ENCODE measurements around the gene BACE2. TPM values are rescaled to one million over a fixed set of nuclear protein-coding genes. Genes with fewer than 3 reads are reported as not detected.

BACE2 gene
- total and polyA plus RNA-seq, 7 donors = 5.3 to 16.0 (median 7.2) TPM

- Histone ChIP-seq H3K4me3 (no peak overlapping the region), H3K27ac (no peak overlapping the region), H3K36me3 (ENCODE audit: insufficient read depth in 1 of 2, low read depth in 1 of 2) (no peaks in the 10 kb centered on the region), H3K27me3 (ENCODE audit: insufficient read depth in 3 of 3, low read length in 2 of 3) (peaks cover 0 to 6% (median 0%) of the 10 kb centered on the region in 3 donors), H3K9me3 (no peaks in the 10 kb centered on the region), H3K4me1 (no peaks in the 10 kb centered on the region)
- TF ChIP-seq CTCF (IDR thresholded peaks at IDR 0.05) = no peak
- intact Hi-C loops (cut with DNase I) = loop anchor here in 1 of 2 donors (2.0 kb wide), 1 partner anchor 27 kb away; no protein-coding TSS in a partner anchor
- WGBS, 3 donors = 51 to 74% (median 63%) methylated on average over 7 of the region's 7 CpGs
- ATAC-seq = no peak
- DNase-seq = no peak
Observed at GRCh38 chr21:41135746-41136145, 32.2 kb upstream of the BACE2 start.

- Histone ChIP-seq H3K9me3 (no peaks in the 10 kb centered on the region), H3K27me3 (ENCODE audit: insufficient read depth in 3 of 3, low read length in 2 of 3) (peaks cover 0 to 6% (median 0%) of the 10 kb centered on the region in 3 donors)
- 62 to 77% (median 70%) methylated on average over 6 of the region's 6 CpGs for WGBS, 3 donors
Observed at GRCh38 chr21:41136286-41136685, 31.7 kb upstream of the BACE2 start.

GRCh38 chr21:41137401-41137800, 30.6 kb upstream of the BACE2 start:
- no peaks in the 10 kb centered on the region for H3K36me3 ChIP-seq (ENCODE audit: insufficient read depth in 1 of 2, low read depth in 1 of 2)
- H3K4me1 ChIP-seq = no peaks in the 10 kb centered on the region
- no peak for DNase-seq
- no peak for ATAC-seq
- H3K27me3 ChIP-seq (ENCODE audit: insufficient read depth in 3 of 3, low read length in 2 of 3) = peaks cover 0 to 6% (median 0%) of the 10 kb centered on the region in 3 donors
- H3K9me3 ChIP-seq = no peaks in the 10 kb centered on the region
- TF ChIP-seq CTCF (IDR thresholded peaks at IDR 0.05) = no peak
- intact Hi-C loops (cut with DNase I) = no loop called here
- 60 to 66% (median 62%) methylated on average over 8 of the region's 8 CpGs for WGBS, 3 donors
- H3K27ac ChIP-seq = no peak overlapping the region
- H3K4me3 ChIP-seq = no peak overlapping the region

More at GRCh38 chr21:41136286-41136685, 31.7 kb upstream of the BACE2 start:
- Histone ChIP-seq H3K36me3 (ENCODE audit: insufficient read depth in 1 of 2, low read depth in 1 of 2) (no peaks in the 10 kb centered on the region), H3K4me3 (no peak overlapping the region), H3K4me1 (no peaks in the 10 kb centered on the region), H3K27ac (no peak overlapping the region)
- intact Hi-C loops (cut with DNase I) = no loop called here
- TF ChIP-seq CTCF (IDR thresholded peaks at IDR 0.05) = no peak
- ATAC-seq (no peak), DNase-seq (no peak)

GRCh38 chr21:41137889-41138288, 30.1 kb upstream of the BACE2 start:
- H3K36me3 ChIP-seq (ENCODE audit: insufficient read depth in 1 of 2, low read depth in 1 of 2) = no peaks in the 10 kb centered on the region
- ATAC-seq (no peak), DNase-seq (no peak)
- TF ChIP-seq CTCF (IDR thresholded peaks at IDR 0.05) = no peak
- peaks cover 0 to 6% (median 0%) of the 10 kb centered on the region in 3 donors for H3K27me3 ChIP-seq (ENCODE audit: insufficient read depth in 3 of 3, low read length in 2 of 3)
- no peak overlapping the region for H3K4me3 ChIP-seq
- intact Hi-C loops (cut with DNase I) = no loop called here
- no peak overlapping the region for H3K27ac ChIP-seq
- H3K4me1 ChIP-seq = no peaks in the 10 kb centered on the region
- H3K9me3 ChIP-seq = no peaks in the 10 kb centered on the region
- WGBS, 3 donors = 89 to 94% (median 92%) methylated on average over 6 of the region's 6 CpGs

- Histone ChIP-seq H3K27me3 (ENCODE audit: insufficient read depth in 3 of 3, low read length in 2 of 3) (peaks cover 0 to 6% (median 0%) of the 10 kb centered on the region in 3 donors), H3K4me3 (no peak overlapping the region), H3K9me3 (no peaks in the 10 kb centered on the region), H3K27ac (no peak overlapping the region), H3K36me3 (ENCODE audit: insufficient read depth in 1 of 2, low read depth in 1 of 2) (no peaks in the 10 kb centered on the region), H3K4me1 (no peaks in the 10 kb centered on the region)
- DNase-seq = no peak
- no peak for ATAC-seq
- TF ChIP-seq CTCF (IDR thresholded peaks at IDR 0.05) = no peak
- intact Hi-C loops (cut with DNase I) = no loop called here
- WGBS, 3 donors = 91 to 97% (median 92%) methylated on average over 6 of the region's 6 CpGs
Observed at GRCh38 chr21:41138711-41139110, 29.2 kb upstream of the BACE2 start.

All from psoas muscle (tissue), 8 donors.